Spinal cord (tissue), 10 donors: ENCODE data around the gene KCNC3. TPM values are rescaled to one million over a fixed set of nuclear protein-coding genes. Genes with fewer than 3 reads are reported as not detected.

ENCODE experiments used
- DNase-seq, 6 donors: peaks; one replicate each; pipeline versions ENCODE4 v3.0.0 to v3.0.0-alpha.2; 2013 to 2015; ENCODE audit warnings: low spot score in 6 of 6, low read depth in 4 of 6
- H3K27ac ChIP-seq: one replicate; pipeline ENCODE4 v1.5.1; 2013; ENCODE audit warnings: low read depth, low read length, control low read depth
- H3K27me3 ChIP-seq: one replicate; pipeline ENCODE4 v1.6.1; 2013; ENCODE audit warnings: low read length; ENCODE audit not compliant: control insufficient read depth, insufficient read depth
- H3K36me3 ChIP-seq: one replicate; pipeline ENCODE4 v1.6.1; 2013; ENCODE audit warnings: low read length; ENCODE audit not compliant: control insufficient read depth, insufficient read depth
- H3K4me1 ChIP-seq: one replicate; pipeline ENCODE4 v1.6.1; 2013; ENCODE audit warnings: low read length; ENCODE audit not compliant: control insufficient read depth, insufficient read depth
- H3K4me3 ChIP-seq: one replicate; pipeline ENCODE4 v1.5.1; 2013; ENCODE audit warnings: low read depth, low read length, control low read depth
- H3K9me3 ChIP-seq: one replicate; pipeline ENCODE4 v1.6.1; 2013; ENCODE audit warnings: low read length; ENCODE audit not compliant: control insufficient read depth, insufficient read depth
- WGBS: methylation state at CpG from one replicate; pipeline ENCODE4 v1.1.5; 2013; ENCODE audit warnings: missing lambda C conversion rate; ENCODE audit not compliant: insufficient coverage; 5-methylcytosine and 5-hydroxymethylcytosine counted together
- polyA plus RNA-seq, 2 donors: library from polyadenylated mRNA; unstranded; fragments of 120-200 nt; gene quantifications; one replicate each; pipeline ENCODE4 v1.2.1, GENCODE V29; 2013; ENCODE audit not compliant: insufficient read length in 2 of 2
- total RNA-seq, 2 donors: library from RNA; depleted of rRNA in 1 of 2; stranded (reverse); fragments of 120-200 nt in 1 of 2; fragments of >200 nt in 1 of 2; gene quantifications; one replicate each; pipeline versions ENCODE4 v1.2.3 to v1.2.4, GENCODE V29; 2013 to 2014
- donor health status: healthy.

Gene KCNC3
- total and polyA plus RNA-seq, 4 donors: 4.5 to 48.3 (median 20.6) TPM

- DNase-seq: peak in 1 of 6 donors; percentile 50
- Histone ChIP-seq H3K27me3 (peaks cover 28% of the 10 kb centered on the region), H3K27ac (no peak overlapping the region), H3K4me3 (peak overlapping the region; percentile 26), H3K36me3 (peaks cover 11% of the 10 kb centered on the region), H3K9me3 (no peaks in the 10 kb centered on the region), H3K4me1 (peaks cover 72% of the 10 kb centered on the region)
- WGBS: under 1% methylated on average over 104 of the region's 104 CpGs
These were observed 829 bp downstream of the KCNC3 start for GRCh38 chr19:50328224-50328872.

GRCh38 chr19:50327461-50328223 lies 1.5 kb downstream of the KCNC3 start:
- 10% methylated on average over 20 of the region's 20 CpGs for WGBS
- Histone ChIP-seq H3K27ac (no peak overlapping the region), H3K27me3 (peaks cover 28% of the 10 kb centered on the region), H3K36me3 (peaks cover 18% of the 10 kb centered on the region), H3K9me3 (no peaks in the 10 kb centered on the region), H3K4me3 (no peak overlapping the region), H3K4me1 (peaks cover 65% of the 10 kb centered on the region)
- no peak for DNase-seq

- no peak overlapping the region for H3K4me3 ChIP-seq
- H3K27ac ChIP-seq: no peak overlapping the region
- WGBS: 36% methylated on average over 4 of the region's 4 CpGs
- peaks cover 28% of the 10 kb centered on the region for H3K27me3 ChIP-seq
- H3K4me1 ChIP-seq: peaks cover 59% of the 10 kb centered on the region
- DNase-seq: no peak
- no peaks in the 10 kb centered on the region for H3K9me3 ChIP-seq
- peaks cover 24% of the 10 kb centered on the region for H3K36me3 ChIP-seq
These were observed 2.2 kb downstream of the KCNC3 start for GRCh38 chr19:50327013-50327412.

- DNase-seq: no peak
- Histone ChIP-seq H3K9me3 (no peaks in the 10 kb centered on the region), H3K27ac (no peak overlapping the region), H3K27me3 (peaks cover 28% of the 10 kb centered on the region), H3K4me1 (peaks cover 56% of the 10 kb centered on the region), H3K36me3 (peaks cover 28% of the 10 kb centered on the region), H3K4me3 (peak overlapping the region; percentile 22)
- 1% methylated on average over 22 of the region's 26 CpGs for WGBS
These were observed 3.0 kb downstream of the KCNC3 start for GRCh38 chr19:50326101-50326664.

- no peak overlapping the region for H3K27ac ChIP-seq
- no peaks in the 10 kb centered on the region for H3K9me3 ChIP-seq
- under 1% methylated on average over 33 of the region's 48 CpGs for WGBS
These were observed 3.7 kb downstream of the KCNC3 start for GRCh38 chr19:50325310-50326100.

GRCh38 chr19:50324331-50324730 lies 4.8 kb downstream of the KCNC3 start:
- DNase-seq: peak in 1 of 6 donors; percentile 25
- peaks cover 23% of the 10 kb centered on the region for H3K27me3 ChIP-seq

More at GRCh38 chr19:50325310-50326100, 3.7 kb downstream of the KCNC3 start:
- Histone ChIP-seq H3K36me3 (peaks cover 34% of the 10 kb centered on the region), H3K4me3 (peak overlapping the region; percentile 22), H3K4me1 (peaks cover 50% of the 10 kb centered on the region), H3K27me3 (peaks cover 27% of the 10 kb centered on the region)
- DNase-seq: peak in 5 of 6 donors; percentile 72 to 97 (median 86)

GRCh38 chr19:50323782-50324133 lies 5.4 kb downstream of the KCNC3 start:
- DNase-seq: no peak
- H3K4me1 ChIP-seq: peaks cover 37% of the 10 kb centered on the region
- WGBS: 97% methylated on average over 11 of the region's 12 CpGs
- H3K27me3 ChIP-seq: peaks cover 23% of the 10 kb centered on the region
- H3K27ac ChIP-seq: no peak overlapping the region
- peaks cover 47% of the 10 kb centered on the region for H3K36me3 ChIP-seq
- no peak overlapping the region for H3K4me3 ChIP-seq
- no peaks in the 10 kb centered on the region for H3K9me3 ChIP-seq

More at GRCh38 chr19:50324331-50324730, 4.8 kb downstream of the KCNC3 start:
- no peak overlapping the region for H3K4me3 ChIP-seq
- no peak overlapping the region for H3K27ac ChIP-seq
- H3K4me1 ChIP-seq: peaks cover 38% of the 10 kb centered on the region
- no peaks in the 10 kb centered on the region for H3K9me3 ChIP-seq
- 79% methylated on average over 11 of the region's 11 CpGs for WGBS
- peaks cover 43% of the 10 kb centered on the region for H3K36me3 ChIP-seq

- Histone ChIP-seq H3K4me3 (no peak overlapping the region), H3K27ac (no peak overlapping the region), H3K9me3 (no peaks in the 10 kb centered on the region), H3K36me3 (peaks cover 47% of the 10 kb centered on the region), H3K4me1 (peaks cover 34% of the 10 kb centered on the region), H3K27me3 (peaks cover 21% of the 10 kb centered on the region)
- DNase-seq: no peak
- WGBS: 94% methylated on average over 38 of the region's 55 CpGs
These were observed 6.0 kb downstream of the KCNC3 start for GRCh38 chr19:50322931-50323781.
